Keratinocyte (primary cell): ENCODE results near the gene MASP2.
A peak's percentile ranks its signal among the peaks of the same experiment; 100 is the strongest.
"Not testable (repeated sequence)": the region's sequence is repeated elsewhere in the genome, so short reads cannot be mapped to it uniquely, and the experiment has no call there.

Experiments
- CTCF ChIP-seq, 3 experiments: IDR thresholded peaks in 1 of 3; conservative IDR thresholded peaks in 1 of 3; optimal IDR thresholded peaks in 1 of 3; 2 replicates in 2 of 3; 3 replicates in 1 of 3; pipeline versions ENCODE3 to v1.5.1; 2011; ENCODE audit warnings: low read length in 3 of 3, mild to moderate bottlenecking in 3 of 3, moderate library complexity in 2 of 3, control low read depth in 1 of 3, inconsistent platforms in 1 of 3; ENCODE audit not compliant: insufficient read depth in 2 of 3; ENCODE audit errors: extremely low read depth in 1 of 3
- EZH2 ChIP-seq: IDR thresholded peaks from one replicate; pipeline ENCODE4 v1.6.1; 2012; ENCODE audit warnings: inconsistent platforms, mild to moderate bottlenecking, low read length, moderate library complexity

DNA sequence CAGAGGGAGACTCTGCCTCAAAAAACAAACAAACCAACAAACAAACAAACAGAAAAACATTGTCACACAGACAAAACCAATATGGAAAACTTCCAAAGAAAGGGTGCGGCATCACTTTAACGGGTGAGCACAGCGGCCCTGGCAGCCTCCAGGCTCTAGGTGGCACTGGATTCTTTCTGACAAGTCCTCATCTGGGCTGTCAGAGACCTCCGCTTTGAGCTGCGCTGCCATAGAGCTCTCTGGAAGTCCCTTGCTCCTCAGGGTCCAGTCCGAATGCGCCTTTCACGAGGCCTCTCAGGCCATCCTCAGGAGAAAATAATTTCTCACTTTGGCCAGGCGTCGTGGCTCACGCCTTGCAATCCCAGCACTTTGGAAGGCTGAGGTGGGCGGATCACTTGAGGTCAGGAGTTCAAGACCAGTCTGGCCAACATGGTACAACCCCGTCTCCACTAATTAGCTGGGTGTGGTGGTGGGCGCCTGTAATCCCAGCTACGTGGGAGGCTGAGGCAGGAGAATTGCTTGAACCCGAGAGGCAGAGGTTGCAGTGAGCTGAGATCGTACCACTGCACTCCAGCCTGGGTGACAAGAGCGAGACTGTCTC lies 17.0 kb upstream of the MASP2 start:
- peak; percentile 17 to 29 (median 24) for TF ChIP-seq CTCF (optimal IDR thresholded peaks at IDR 0.05 in 1 of 3, IDR thresholded peaks at IDR 0.05 in 1 of 3, conservative IDR thresholded peaks at IDR 0.05 in 1 of 3; ENCODE audit: extremely low read depth in 1 of 3, insufficient read depth in 2 of 3, low read length in 3 of 3)
- TF ChIP-seq EZH2, result not testable (repeated sequence)
